Subcutaneous adipose tissue (tissue), 4 donors: Measurements from ENCODE around the gene HUNK. TPM values are rescaled to one million over a fixed set of nuclear protein-coding genes. Genes with fewer than 3 reads are reported as not detected.

Experiments
- total RNA-seq, 4 donors: library from RNA; depleted of rRNA; stranded (reverse); fragments of >200 nt; gene quantifications; one replicate each; pipeline ENCODE4 v1.1.0, GENCODE V29; 2016
- TF ChIP-seq, protein P1 (sequence below): fragments of 450-650 bp; IDR thresholded peaks from one replicate; pipeline ENCODE4 v1.5.1; 2016; ENCODE audit warnings: low read depth, mild to moderate bottlenecking, control low read depth, antibody characterized with exemption, moderate library complexity

The HUNK gene
- total RNA-seq, 4 donors from 2014 or later = 0.16 to 0.66 (median 0.18) TPM

DNA sequence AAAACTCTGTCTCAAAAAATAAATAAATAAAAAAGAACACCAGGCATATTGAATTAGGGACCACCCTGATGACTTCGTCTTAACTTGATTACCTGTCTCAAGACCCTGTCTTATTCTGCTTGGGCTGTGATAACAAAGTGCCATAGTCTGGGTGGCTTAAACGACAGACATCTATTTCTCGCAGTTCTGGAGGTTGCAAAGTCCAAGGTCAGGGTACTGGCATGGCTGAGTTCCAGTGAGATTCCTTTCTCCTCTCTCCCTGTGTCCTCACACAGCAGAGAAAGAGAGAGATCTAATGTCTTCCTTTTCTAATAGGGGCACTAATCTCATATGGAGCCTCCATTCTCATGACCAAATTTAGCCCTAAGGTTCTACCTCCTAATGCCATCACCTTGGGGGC is 145.6 kb downstream of the HUNK start:
- TF ChIP-seq, protein P1, sequence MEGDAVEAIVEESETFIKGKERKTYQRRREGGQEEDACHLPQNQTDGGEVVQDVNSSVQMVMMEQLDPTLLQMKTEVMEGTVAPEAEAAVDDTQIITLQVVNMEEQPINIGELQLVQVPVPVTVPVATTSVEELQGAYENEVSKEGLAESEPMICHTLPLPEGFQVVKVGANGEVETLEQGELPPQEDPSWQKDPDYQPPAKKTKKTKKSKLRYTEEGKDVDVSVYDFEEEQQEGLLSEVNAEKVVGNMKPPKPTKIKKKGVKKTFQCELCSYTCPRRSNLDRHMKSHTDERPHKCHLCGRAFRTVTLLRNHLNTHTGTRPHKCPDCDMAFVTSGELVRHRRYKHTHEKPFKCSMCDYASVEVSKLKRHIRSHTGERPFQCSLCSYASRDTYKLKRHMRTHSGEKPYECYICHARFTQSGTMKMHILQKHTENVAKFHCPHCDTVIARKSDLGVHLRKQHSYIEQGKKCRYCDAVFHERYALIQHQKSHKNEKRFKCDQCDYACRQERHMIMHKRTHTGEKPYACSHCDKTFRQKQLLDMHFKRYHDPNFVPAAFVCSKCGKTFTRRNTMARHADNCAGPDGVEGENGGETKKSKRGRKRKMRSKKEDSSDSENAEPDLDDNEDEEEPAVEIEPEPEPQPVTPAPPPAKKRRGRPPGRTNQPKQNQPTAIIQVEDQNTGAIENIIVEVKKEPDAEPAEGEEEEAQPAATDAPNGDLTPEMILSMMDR = no peak

DNA sequence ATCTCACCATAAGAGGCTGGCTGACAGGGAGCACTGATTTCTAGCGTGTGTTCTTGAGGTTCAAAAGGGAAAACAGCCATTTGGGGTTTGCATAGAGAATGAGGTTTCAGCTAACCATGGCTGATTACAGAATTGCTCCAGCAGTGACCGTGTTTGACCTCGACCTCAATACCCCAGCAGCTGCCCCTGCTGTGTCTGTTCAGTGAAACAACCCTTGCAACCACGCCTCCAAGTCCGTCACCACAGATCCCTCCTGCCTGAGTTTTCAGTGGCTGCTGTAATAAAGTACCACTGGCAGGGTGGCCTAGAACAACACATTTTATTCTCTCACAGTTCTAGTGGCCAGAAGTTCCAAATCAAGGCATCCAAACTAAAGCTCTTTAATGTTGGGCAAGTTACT is 147.7 kb downstream of the HUNK start:
- TF ChIP-seq, protein P1 = no peak

DNA sequence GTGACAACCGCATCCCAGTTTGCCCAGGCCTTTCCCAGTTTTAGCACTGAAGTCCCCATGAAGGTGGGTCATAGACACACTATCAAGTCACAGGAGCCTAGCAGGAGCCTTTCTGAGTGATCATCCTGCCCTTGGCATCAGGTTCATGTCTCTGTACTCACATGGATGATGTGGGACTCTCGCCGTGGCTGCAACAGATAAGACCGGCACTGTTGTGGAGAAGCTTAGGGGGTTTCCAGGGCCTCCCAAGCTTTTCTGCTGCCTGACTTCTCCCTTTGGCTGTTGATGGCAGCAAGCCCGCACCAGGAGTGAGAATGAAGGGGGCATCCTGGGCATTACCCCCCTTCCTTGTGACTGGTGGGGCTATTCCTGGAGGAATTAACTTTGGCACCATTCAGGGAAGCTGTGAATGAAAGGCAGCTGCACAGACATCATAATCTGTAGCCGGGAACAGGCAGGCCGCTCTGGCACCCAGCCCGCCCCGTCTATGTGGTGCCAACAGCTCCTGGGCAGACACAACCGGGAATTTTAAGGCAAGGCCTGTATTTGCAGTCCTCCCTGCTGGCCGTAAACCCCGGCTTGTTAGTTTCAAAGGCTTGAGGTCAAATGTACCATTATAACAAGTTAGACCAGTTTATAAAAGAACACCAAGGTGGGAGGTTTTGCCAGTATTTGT is 148.6 kb downstream of the HUNK start:
- TF ChIP-seq, protein P1 = no peak

DNA sequence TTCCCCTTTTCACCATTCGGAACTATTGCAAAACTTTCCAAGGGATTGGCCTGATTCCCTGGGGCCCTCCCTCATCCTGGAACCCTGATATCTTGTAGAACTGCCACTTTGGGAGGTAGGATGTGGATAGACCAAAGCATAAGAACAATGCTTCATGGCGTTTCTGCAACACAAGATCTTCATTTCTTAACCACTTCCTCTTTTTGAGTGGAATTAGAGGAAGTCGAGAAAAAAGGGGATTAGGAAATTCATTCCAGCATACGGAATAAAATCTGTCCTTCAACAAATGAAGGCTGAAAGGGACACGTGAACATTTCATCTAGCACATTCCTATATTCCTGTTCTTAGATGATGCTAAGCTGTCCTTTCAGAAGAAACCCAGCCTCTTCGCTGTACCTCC is 149.3 kb downstream of the HUNK start:
- TF ChIP-seq, protein P1 = no peak

DNA sequence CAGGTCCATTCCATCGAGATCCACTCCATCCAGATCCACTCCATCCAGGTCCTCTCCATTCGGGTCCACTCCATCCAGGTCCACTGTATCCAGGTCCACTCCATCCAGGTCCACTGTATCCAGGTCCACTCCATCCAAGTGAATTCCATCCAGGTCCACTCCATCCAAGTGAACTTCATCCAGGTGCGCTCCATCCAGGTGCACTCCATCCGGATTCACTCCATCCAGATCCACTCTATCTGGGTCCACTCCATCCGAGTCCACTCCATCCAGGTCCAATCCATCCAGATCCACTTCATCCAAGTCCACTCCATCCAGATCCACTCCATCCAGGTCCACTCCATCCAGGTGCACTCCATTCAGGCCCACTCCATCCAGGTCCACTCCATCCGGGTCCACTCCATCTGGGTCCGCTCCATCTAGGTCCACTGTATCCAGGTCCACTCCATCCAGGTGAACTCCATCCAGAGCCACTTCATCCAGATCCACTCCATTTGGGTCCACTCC is 157.4 kb downstream of the HUNK start:
- TF ChIP-seq, protein P1 = no peak

DNA sequence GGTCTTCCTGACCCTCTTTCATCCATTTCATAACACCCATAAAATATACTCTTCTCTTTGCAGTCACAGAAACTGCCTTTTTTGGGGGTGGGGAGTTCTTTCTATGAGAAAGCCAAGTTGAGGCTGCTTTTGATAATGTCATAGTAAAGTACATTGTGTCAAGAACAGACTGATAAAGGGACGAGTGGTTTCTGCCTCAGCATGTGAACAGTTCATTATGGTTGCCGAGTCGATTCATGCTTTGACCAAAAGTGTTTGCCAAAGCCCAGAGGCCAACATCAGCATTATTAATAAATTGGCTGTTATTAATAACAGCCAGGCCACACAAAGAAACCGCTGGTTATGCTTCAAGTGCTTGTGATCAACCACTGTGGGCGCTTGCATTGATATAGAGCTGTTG is 162.0 kb downstream of the HUNK start:
- TF ChIP-seq, protein P1 = no peak

DNA sequence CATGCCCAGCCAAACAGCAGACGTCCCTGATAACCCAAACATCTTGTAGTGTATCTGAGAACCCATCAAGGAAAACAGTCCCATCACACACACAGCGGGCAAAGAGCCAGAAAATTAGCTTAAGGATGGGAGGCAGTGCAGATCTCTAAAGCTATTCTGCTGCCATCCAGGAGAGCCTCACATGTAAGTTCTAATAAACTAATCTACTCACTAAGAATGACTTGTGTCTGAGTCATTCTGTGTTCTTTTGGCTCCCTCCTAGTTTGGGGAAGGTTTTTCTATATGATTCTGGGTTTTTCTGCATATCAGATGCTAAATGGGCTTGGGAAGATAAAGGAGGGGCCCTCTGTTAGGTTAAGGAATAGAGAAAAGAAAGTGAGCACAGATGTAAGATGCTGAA is 162.8 kb downstream of the HUNK start:
- TF ChIP-seq, protein P1 = no peak
